Keratinocyte (primary cell): Measurements from ENCODE around the gene PNMA6F. TPM values are rescaled to one million over a fixed set of nuclear protein-coding genes. Genes with fewer than 3 reads are reported as not detected.
"Not testable (repeated sequence)": the region's sequence is repeated elsewhere in the genome, so short reads cannot be mapped to it uniquely, and the experiment has no call there.

Experiments
- DNase-seq: peaks from one replicate; pipeline ENCODE4 v3.0.0-alpha.2; 2011; ENCODE audit warnings: low read depth, missing footprints, low spot score
- FAIRE-seq: peaks from 2 replicates; lab custom pipeline; 2011; peaks lifted over from hg19 to GRCh38; lab: Jason Lieb, UNC
- H2AFZ ChIP-seq: 2 replicates; pipeline ENCODE4 v1.6.0; 2012; ENCODE audit warnings: low read length, control low read depth, inconsistent platforms; ENCODE audit not compliant: control insufficient read depth
- H3K27ac ChIP-seq: 2 replicates; pipeline ENCODE4 v1.5.1; 2011; ENCODE audit warnings: low read length; ENCODE audit not compliant: control insufficient read depth, insufficient read depth
- H3K27me3 ChIP-seq: 3 replicates; pipeline ENCODE4 v1.6.0; 2011; ENCODE audit warnings: low read length; ENCODE audit not compliant: control insufficient read depth, insufficient read depth; ENCODE audit errors: extremely low read depth
- H3K36me3 ChIP-seq, 2 experiments: 2 replicates in 1 of 2; 3 replicates in 1 of 2; pipeline ENCODE4 v1.5.1; 2011; ENCODE audit warnings: low read length in 2 of 2, mild to moderate bottlenecking in 1 of 2; ENCODE audit not compliant: control insufficient read depth in 2 of 2, insufficient read depth in 2 of 2; ENCODE audit errors: extremely low read depth in 1 of 2
- H3K4me1 ChIP-seq: 3 replicates; pipeline ENCODE4 v1.5.1; 2011; ENCODE audit warnings: low read length; ENCODE audit not compliant: control insufficient read depth, insufficient read depth; ENCODE audit errors: extremely low read depth
- H3K4me2 ChIP-seq: 3 replicates; pipeline ENCODE4 v1.6.0; 2011; ENCODE audit warnings: low read depth, low read length; ENCODE audit not compliant: control insufficient read depth, insufficient read depth; ENCODE audit errors: extremely low read depth
- H3K4me3 ChIP-seq, 3 experiments: fragments of 200-600 bp in 1 of 3; sonication (generic) in 1 of 3; 2 replicates in 2 of 3; 3 replicates in 1 of 3; pipeline ENCODE4 v1.5.1; 2011 to 2016; ENCODE audit warnings: low read length in 3 of 3, mild to moderate bottlenecking in 3 of 3, control low read depth in 2 of 3, inconsistent platforms in 1 of 3, low read depth in 1 of 3, mixed read lengths in 1 of 3, mixed run types in 1 of 3, moderate library complexity in 1 of 3; ENCODE audit not compliant: control insufficient read depth in 2 of 3, insufficient read depth in 2 of 3; ENCODE audit errors: extremely low read depth in 1 of 3
- H3K79me2 ChIP-seq: 2 replicates; pipeline ENCODE4 v1.6.0; 2012; ENCODE audit warnings: low read length; ENCODE audit not compliant: control insufficient read depth, insufficient read depth
- H3K9ac ChIP-seq: 3 replicates; pipeline ENCODE4 v1.6.0; 2011; ENCODE audit warnings: low read length; ENCODE audit not compliant: control insufficient read depth, insufficient read depth; ENCODE audit errors: extremely low read depth
- H3K9me1 ChIP-seq: 3 replicates; pipeline ENCODE4 v1.6.0; 2011; ENCODE audit warnings: low read length; ENCODE audit not compliant: control insufficient read depth, insufficient read depth; ENCODE audit errors: extremely low read depth
- H3K9me3 ChIP-seq: 2 replicates; pipeline ENCODE4 v1.5.1; 2012; ENCODE audit warnings: low read depth, low read length; ENCODE audit not compliant: control insufficient read depth
- H4K20me1 ChIP-seq: 3 replicates; pipeline ENCODE4 v1.6.0; 2011; ENCODE audit warnings: low read length; ENCODE audit not compliant: control insufficient read depth, insufficient read depth; ENCODE audit errors: extremely low read depth
- dilution Hi-C: fragments of 300-500 bp; cut with MboI; formaldehyde crosslinking; loops from one replicate; pipeline ENCODE4 v1.7.0; 2020; ENCODE audit warnings: low sequenced_read_pairs; ENCODE audit not compliant: extremely low pct_ligation_motif_present
- polyA plus RNA-seq, 5 experiments: library from polyadenylated mRNA; depleted of rRNA in 3 of 5; stranded (reverse) in 3 of 5; stranded (forward) in 1 of 5; unstranded in 1 of 5; fragments of >200 nt; gene quantifications; 1 replicate in 1 of 5; 2 replicates in 3 of 5; 3 replicates in 1 of 5; pipeline versions ENCODE4 v1.2.1 to v1.2.3, GENCODE V29; 2011 to 2012; ENCODE audit warnings: missing spikeins in 2 of 5, low read depth in 1 of 5, low replicate concordance in 1 of 5

Gene PNMA6F
- polyA plus RNA-seq, 1 donor (not counting 4 experiments of a cell fraction or from before 2014, with no cell fraction given) = not detected

DNA sequence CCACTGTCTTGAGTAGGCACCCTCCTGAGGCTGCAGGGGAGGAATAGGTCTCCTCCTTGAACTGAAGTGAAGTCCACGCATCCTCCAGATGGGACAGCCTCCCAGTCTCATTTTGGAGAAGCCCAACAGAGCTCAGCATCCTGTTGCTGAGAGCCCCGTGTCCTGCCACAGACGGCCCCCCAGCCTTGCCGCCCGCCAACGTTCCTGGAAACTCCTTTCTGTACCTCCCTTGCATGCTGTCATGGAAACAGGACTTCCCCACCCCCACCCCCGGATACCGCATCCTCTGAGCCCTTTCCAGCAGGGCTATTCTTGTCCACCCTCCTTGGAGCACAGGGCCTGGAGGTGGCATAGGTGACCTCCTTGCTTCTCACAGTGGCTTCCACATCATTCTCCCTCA, 37.6 kb downstream of the PNMA6F start:
- H4K20me1 ChIP-seq, H3K36me3 ChIP-seq, DNase-seq, H3K4me1 ChIP-seq, H3K4me3 ChIP-seq, H3K9me1 ChIP-seq, H3K27me3 ChIP-seq, H3K9me3 ChIP-seq, H2AFZ ChIP-seq, H3K79me2 ChIP-seq, H3K27ac ChIP-seq, H3K4me2 ChIP-seq, H3K9ac ChIP-seq, dilution Hi-C loops: not testable (repeated sequence)
- FAIRE-seq = peak; percentile 29

DNA sequence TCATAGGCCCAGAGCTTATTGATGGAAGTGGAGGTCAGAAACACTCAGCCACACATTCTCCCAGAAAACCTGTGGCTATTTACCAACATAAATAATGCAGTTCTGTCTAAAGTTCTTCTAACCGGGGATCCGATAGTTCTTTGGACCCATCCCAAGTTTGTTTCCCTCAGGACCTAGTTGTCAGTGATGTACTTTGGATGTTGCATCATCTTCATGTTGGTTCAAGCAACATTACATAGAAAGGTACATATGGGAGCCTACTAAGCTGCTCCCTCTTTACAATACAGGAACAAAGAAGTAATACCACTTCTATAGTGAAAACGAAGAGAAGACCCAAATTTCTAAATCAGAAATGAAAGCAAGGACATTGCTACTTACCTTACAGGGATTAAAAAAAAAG, 39.8 kb downstream of the PNMA6F start:
- H3K9ac ChIP-seq, H3K9me3 ChIP-seq, DNase-seq, H3K9me1 ChIP-seq, H3K4me1 ChIP-seq, H2AFZ ChIP-seq, dilution Hi-C loops, H4K20me1 ChIP-seq, H3K79me2 ChIP-seq, H3K27ac ChIP-seq, H3K36me3 ChIP-seq, H3K4me2 ChIP-seq, FAIRE-seq, H3K4me3 ChIP-seq, H3K27me3 ChIP-seq: not testable (repeated sequence)

DNA sequence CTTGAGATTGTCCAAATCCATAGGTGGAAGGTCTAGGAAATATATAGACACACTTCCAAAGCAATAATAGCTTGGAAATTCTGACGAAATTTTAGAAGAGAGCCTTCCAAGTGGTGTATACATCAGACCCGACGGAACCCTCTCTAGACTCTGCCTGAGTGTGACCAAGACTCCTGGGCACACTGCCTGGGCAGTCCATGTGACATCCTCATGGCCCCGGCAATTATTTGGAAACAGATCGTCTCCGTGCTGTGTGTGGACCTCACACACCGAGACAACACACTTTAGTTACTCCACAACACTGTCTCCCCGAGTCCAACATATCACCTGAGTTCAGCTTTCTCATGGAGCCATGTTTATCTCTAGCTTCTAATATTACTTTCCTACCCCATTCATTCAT, 42.3 kb downstream of the PNMA6F start:
- H3K79me2 ChIP-seq, H3K36me3 ChIP-seq, H2AFZ ChIP-seq, H3K27ac ChIP-seq, H3K4me3 ChIP-seq, dilution Hi-C loops, H3K27me3 ChIP-seq, H3K4me2 ChIP-seq, DNase-seq, H3K9me1 ChIP-seq, H3K9me3 ChIP-seq, FAIRE-seq, H3K4me1 ChIP-seq, H4K20me1 ChIP-seq, H3K9ac ChIP-seq: not testable (repeated sequence)

DNA sequence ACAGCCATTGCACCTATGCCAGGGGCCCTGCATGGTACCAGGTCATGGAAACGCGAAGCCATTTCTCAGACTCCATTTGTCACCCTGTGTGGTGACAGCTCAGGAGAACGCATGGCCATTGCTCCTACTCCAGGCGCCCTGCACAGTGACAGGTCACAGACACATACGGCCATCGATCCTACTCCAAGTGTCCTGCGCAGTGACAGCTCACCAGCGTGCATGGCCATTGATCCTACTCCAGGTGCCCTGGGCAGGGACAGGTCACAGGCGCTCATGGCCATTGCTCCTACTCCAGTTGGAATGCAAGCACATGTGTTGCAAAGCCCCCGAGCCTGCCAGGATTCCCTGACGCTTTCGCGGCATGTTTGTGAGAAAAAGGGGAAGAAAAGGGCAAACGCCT, 45.5 kb downstream of the PNMA6F start:
- H3K27me3 ChIP-seq, H3K79me2 ChIP-seq, DNase-seq, dilution Hi-C loops, H3K9ac ChIP-seq, H3K4me2 ChIP-seq, H3K4me1 ChIP-seq, H3K27ac ChIP-seq, H3K36me3 ChIP-seq, H3K9me3 ChIP-seq, FAIRE-seq, H4K20me1 ChIP-seq, H3K4me3 ChIP-seq, H3K9me1 ChIP-seq, H2AFZ ChIP-seq: not testable (repeated sequence)

DNA sequence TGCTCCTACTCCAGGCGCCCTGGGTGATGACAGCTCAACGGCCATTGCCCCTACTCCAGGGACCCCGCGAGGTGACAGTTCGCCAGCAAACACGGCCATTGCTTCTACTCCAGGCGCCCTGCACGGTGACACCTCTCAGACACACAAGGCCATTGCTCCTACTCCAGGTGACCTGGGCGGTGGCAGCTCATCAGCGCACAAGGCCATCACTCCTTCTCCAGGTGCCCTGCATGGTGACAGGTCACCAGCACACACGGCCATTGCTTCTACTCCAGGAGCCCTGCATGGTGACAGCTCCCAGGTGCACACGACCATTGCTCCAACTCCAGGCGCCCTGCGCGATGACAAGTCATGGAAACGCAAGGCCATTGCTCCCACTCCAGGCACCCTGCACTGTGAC, 46.1 kb downstream of the PNMA6F start:
- H3K36me3 ChIP-seq, H3K27me3 ChIP-seq, H3K27ac ChIP-seq, H3K9ac ChIP-seq, H3K9me3 ChIP-seq, H2AFZ ChIP-seq, H3K4me1 ChIP-seq, DNase-seq, H4K20me1 ChIP-seq, FAIRE-seq, H3K79me2 ChIP-seq, H3K9me1 ChIP-seq, dilution Hi-C loops, H3K4me3 ChIP-seq, H3K4me2 ChIP-seq: not testable (repeated sequence)
